Cerebellar nuclear complex (tissue), 1 donor: Measurements from ENCODE around the gene EIF2AK3.
"Not testable (repeated sequence)": the region's sequence is repeated elsewhere in the genome, so short reads cannot be mapped to it uniquely, and the experiment has no call there.

ENCODE experiments used
- DNase-seq, 2 experiments: peaks; one replicate each; lab custom pipeline; 2025; lab: John Stamatoyannopoulos, UW

Gene EIF2AK3

GRCh38 chr2:88627055-88627855 lies at the start of gene EIF2AK3:
EIF2AK3 (minus strand) TSS chr2:88627464; CDS start chr2:88627274, 190 bp downstream.
- peak; percentile 100 for DNase-seq

GRCh38 chr2:88673363-88673762 lies 46.1 kb upstream of the EIF2AK3 start:
- DNase-seq = no peak

- DNase-seq = peak in 1 of 2 experiments; percentile 6
Observed at GRCh38 chr2:88671786-88672427, 44.6 kb upstream of the EIF2AK3 start.

GRCh38 chr2:88669482-88670214 lies 42.4 kb upstream of the EIF2AK3 start:
- no peak for DNase-seq

- DNase-seq = no peak
Observed at GRCh38 chr2:88668862-88669261, 41.6 kb upstream of the EIF2AK3 start.

- DNase-seq = no peak
Observed at GRCh38 chr2:88667219-88667618, 40.0 kb upstream of the EIF2AK3 start.

GRCh38 chr2:88666576-88666975 lies 39.3 kb upstream of the EIF2AK3 start:
- DNase-seq = no peak

- DNase-seq = no peak
Observed at GRCh38 chr2:88660622-88661021, 33.4 kb upstream of the EIF2AK3 start.

- DNase-seq = no peak
Observed at GRCh38 chr2:88659538-88659915, 32.3 kb upstream of the EIF2AK3 start.

- DNase-seq = no peak
Observed at GRCh38 chr2:88658881-88659537, 31.7 kb upstream of the EIF2AK3 start.

GRCh38 chr2:88658326-88658725 lies 31.1 kb upstream of the EIF2AK3 start:
- DNase-seq = no peak

GRCh38 chr2:88657131-88657530 lies 29.9 kb upstream of the EIF2AK3 start:
- no peak for DNase-seq

GRCh38 chr2:88656690-88657089 lies 29.4 kb upstream of the EIF2AK3 start:
- DNase-seq = no peak

- DNase-seq = no peak
Observed at GRCh38 chr2:88654714-88655113, 27.4 kb upstream of the EIF2AK3 start.

GRCh38 chr2:88651646-88652045 lies 24.4 kb upstream of the EIF2AK3 start:
- DNase-seq = no peak

- not testable (repeated sequence) for DNase-seq
Observed at GRCh38 chr2:88645291-88645882, 18.1 kb upstream of the EIF2AK3 start.

- no peak for DNase-seq
Observed at GRCh38 chr2:88642278-88642677, 15.0 kb upstream of the EIF2AK3 start.

- no peak for DNase-seq
Observed at GRCh38 chr2:88641330-88641729, 14.1 kb upstream of the EIF2AK3 start.

GRCh38 chr2:88639865-88640264 lies 12.6 kb upstream of the EIF2AK3 start:
- no peak for DNase-seq

- DNase-seq = no peak
Observed at GRCh38 chr2:88638743-88639142, 11.5 kb upstream of the EIF2AK3 start.

- DNase-seq = no peak
Observed at GRCh38 chr2:88638123-88638650, 10.9 kb upstream of the EIF2AK3 start.

GRCh38 chr2:88637464-88637863 lies 10.2 kb upstream of the EIF2AK3 start:
- no peak for DNase-seq
